HEK293 (cell line): ENCODE results near the gene MTMR3.

Experiments
- ZNF18 ChIP-seq: fragments of 450-650 bp; formaldehyde crosslinking; IDR thresholded peaks from 2 replicates; pipeline ENCODE4 v1.5.1; 2016; ENCODE audit warnings: missing biosample characterization, missing genetic modification characterization
- ZNF26 ChIP-seq: fragments of 450-650 bp; formaldehyde crosslinking; IDR thresholded peaks from 2 replicates; pipeline ENCODE4 v1.5.1; 2016; ENCODE audit warnings: missing biosample characterization, missing genetic modification characterization
- ZNF610 ChIP-seq: fragments of 450-650 bp; formaldehyde crosslinking; IDR thresholded peaks from 2 replicates; pipeline ENCODE4 v1.5.1; 2016; ENCODE audit warnings: missing biosample characterization, missing genetic modification characterization, borderline replicate concordance
- ZNF776 ChIP-seq: fragments of 450-650 bp; formaldehyde crosslinking; IDR thresholded peaks from 2 replicates; pipeline ENCODE4 v1.5.0; 2017; ENCODE audit warnings: missing biosample characterization, missing genetic modification characterization, borderline replicate concordance
- TF ChIP-seq, protein P1 (sequence below): fragments of 450-650 bp; formaldehyde crosslinking; conservative IDR thresholded peaks from 2 replicates; pipeline ENCODE4 v1.5.1; 2016; ENCODE audit warnings: low read depth, missing biosample characterization, missing genetic modification characterization
- TF ChIP-seq, protein P2 (sequence below): fragments of 450-650 bp; formaldehyde crosslinking; IDR thresholded peaks from 2 replicates; pipeline ENCODE4 v1.5.1; 2016; ENCODE audit warnings: missing biosample characterization, missing genetic modification characterization

GRCh38 chr22:29833392-29833965, 49.5 kb upstream of the MTMR3 start:
- TF ChIP-seq ZNF18 (tag by site-specific recombination) (no peak), ZNF776 (tag by site-specific recombination) (no peak), ZNF610 (no peak), ZNF26 (tag by site-specific recombination) (no peak)
- TF ChIP-seq, protein P1, sequence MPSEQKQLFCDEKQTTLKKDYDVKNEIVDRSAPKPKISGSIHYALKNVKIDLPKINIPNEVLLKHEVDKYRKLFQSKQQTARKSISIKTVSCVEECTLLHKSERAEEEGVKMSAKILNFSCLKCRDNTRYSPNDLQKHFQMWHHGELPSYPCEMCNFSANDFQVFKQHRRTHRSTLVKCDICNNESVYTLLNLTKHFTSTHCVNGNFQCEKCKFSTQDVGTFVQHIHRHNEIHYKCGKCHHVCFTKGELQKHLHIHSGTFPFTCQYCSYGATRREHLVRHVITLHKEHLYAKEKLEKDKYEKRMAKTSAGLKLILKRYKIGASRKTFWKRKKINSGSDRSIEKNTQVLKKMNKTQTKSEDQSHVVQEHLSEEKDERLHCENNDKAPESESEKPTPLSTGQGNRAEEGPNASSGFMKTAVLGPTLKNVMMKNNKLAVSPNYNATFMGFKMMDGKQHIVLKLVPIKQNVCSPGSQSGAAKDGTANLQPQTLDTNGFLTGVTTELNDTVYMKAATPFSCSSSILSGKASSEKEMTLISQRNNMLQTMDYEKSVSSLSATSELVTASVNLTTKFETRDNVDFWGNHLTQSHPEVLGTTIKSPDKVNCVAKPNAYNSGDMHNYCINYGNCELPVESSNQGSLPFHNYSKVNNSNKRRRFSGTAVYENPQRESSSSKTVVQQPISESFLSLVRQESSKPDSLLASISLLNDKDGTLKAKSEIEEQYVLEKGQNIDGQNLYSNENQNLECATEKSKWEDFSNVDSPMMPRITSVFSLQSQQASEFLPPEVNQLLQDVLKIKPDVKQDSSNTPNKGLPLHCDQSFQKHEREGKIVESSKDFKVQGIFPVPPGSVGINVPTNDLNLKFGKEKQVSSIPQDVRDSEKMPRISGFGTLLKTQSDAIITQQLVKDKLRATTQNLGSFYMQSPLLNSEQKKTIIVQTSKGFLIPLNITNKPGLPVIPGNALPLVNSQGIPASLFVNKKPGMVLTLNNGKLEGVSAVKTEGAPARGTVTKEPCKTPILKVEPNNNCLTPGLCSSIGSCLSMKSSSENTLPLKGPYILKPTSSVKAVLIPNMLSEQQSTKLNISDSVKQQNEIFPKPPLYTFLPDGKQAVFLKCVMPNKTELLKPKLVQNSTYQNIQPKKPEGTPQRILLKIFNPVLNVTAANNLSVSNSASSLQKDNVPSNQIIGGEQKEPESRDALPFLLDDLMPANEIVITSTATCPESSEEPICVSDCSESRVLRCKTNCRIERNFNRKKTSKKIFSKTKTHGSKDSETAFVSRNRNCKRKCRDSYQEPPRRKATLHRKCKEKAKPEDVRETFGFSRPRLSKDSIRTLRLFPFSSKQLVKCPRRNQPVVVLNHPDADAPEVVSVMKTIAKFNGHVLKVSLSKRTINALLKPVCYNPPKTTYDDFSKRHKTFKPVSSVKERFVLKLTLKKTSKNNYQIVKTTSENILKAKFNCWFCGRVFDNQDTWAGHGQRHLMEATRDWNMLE (tag by site-specific recombination), result no peak
- TF ChIP-seq, protein P2, sequence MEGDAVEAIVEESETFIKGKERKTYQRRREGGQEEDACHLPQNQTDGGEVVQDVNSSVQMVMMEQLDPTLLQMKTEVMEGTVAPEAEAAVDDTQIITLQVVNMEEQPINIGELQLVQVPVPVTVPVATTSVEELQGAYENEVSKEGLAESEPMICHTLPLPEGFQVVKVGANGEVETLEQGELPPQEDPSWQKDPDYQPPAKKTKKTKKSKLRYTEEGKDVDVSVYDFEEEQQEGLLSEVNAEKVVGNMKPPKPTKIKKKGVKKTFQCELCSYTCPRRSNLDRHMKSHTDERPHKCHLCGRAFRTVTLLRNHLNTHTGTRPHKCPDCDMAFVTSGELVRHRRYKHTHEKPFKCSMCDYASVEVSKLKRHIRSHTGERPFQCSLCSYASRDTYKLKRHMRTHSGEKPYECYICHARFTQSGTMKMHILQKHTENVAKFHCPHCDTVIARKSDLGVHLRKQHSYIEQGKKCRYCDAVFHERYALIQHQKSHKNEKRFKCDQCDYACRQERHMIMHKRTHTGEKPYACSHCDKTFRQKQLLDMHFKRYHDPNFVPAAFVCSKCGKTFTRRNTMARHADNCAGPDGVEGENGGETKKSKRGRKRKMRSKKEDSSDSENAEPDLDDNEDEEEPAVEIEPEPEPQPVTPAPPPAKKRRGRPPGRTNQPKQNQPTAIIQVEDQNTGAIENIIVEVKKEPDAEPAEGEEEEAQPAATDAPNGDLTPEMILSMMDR (tag by site-specific recombination), result no peak
